Activated CD8-positive, alpha-beta memory T cell treated with anti-CD3 and anti-CD28 coated beads, Interleukin-2, amount 50 U/mL, for 24 hours (primary cell): Measurements from ENCODE around the gene LZTS3.
"Not testable (repeated sequence)": the region's sequence is repeated elsewhere in the genome, so short reads cannot be mapped to it uniquely, and the experiment has no call there.

Experiments used
- DNase-seq: peaks from one replicate; pipeline ENCODE4 v3.0.0-alpha.2; 2020; ENCODE audit errors: extremely low read depth

LZTS3 gene

DNA sequence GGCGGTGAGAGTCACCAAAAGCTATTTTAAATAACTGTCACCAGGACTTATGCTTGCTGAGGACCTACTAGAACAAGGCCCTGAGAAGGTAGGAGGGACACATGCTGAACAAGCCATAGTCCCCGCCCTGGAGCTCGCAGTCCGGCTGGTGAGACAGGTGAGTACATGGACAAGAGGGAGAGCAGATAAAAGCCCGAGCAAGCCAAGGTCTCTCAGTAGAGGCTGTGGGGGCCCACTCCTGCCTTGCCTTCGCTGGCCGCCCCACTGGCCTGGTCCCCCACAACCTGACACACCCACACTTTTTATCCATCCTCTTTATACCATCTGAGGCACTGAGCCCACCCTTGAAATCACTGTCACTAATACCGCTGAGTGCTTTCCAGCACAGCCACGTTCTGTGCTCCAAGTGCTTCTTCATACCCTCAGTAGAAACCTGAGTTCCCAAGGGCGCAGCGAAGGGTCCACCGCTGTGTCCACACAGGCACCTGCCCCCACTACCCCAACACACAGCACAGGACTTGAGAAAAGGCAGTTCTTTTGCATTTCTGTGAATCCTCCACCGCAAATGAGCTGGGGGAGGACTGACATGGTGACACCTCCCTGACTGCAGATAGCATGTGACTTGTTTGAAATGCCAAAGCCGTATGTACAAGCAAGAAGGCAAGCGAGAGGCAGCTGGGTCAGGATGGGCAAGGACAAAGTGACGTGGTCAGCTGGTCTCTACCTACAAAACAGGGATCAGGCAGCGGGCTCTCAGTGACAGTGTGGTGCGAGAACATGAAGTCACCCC lies 19.1 kb upstream of the LZTS3 start:
- DNase-seq = no peak

DNA sequence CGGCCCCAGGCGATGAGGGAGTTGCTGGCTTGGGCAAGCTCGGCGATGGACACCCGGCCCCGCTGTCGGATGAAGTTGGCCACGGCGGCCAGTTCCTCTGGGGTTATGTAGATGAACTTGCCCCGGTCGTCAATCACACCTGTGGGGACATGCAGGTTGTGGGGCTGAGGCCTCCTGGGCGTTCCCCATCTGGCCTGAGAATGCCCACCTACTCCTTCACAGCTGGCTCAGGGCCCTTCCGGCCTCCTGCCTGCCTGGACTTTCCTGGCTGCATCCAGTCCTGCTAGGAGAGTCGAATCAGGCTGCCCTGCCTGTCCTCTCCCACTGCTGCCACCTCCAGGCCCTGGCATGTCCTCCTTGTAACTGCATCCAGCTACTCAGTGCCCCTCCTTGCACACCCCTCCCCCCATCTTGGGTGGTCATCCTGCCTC lies 17.3 kb upstream of the LZTS3 start:
- no peak for DNase-seq

DNA sequence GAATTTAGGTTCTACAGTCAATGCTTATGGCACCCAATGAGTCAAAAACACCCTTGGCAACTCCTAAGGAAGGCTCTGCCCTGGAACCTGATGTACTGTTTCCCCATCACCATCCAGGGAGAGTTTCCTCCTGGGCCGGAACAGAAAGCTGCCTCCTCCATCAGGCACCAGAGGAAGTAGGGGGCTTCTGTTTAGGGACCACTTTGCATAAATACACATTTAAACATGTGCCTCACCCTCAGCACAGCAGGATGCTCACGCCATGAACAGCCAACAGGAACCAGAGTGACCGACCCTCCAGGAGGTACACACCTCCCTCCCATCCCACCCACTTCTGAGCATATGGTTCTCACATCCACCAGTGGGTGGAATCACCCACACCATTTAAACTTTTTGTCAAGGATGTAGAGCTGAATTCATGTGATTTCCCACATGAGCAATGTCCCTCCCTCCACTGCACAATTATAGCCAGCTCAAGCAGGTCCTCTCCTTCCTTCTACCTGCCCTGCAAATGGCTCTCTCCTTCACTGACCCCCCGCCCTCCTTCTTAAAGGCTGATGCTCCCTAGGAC lies 16.3 kb upstream of the LZTS3 start:
- no peak for DNase-seq

DNA sequence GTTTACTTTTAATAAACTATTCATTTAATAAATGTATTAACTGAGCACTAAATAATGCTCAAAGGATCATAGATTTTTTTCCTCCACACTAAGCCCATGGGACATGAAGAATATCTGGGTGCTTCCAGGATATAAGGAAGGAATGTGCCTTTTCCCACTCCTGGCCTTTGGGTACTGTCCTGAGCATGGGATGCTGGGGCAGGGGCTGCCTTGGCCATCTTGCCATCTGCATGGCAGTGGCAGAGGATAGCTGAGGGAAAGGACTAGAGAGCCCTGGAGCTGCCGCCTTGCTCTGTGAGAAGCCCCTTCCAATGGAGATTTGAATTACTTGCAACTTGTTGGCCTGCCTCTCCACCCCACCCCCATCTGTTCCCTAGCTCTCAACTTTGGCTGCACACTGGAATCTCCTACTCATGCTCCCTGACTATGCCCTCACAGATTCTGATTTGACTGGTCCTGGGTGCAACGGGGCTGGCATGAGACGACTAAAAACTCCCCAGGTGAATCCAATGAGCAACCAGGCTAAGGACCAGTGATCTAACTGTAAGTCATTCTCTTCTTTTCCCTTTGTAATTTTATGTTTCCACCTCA lies 15.6 kb upstream of the LZTS3 start:
- DNase-seq = no peak

DNA sequence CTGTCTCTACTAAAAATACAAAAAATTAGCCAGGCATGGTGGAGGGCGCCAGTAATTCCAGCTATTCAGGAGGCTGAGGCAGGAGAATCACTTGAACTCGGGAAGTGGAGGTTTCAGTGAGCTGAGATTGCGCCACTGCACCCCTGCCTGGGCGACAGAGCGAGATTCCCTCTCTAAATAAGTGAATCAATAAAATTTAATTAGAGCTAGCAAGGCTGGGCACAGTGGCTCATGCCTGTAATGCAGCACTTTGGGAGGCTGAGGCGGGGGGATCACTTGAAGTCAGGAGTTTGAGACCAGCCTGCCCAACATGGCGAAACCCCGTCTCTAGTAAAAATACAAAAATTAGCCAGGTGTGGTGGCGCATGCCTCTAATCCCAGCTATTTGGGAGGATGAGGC lies 14.5 kb upstream of the LZTS3 start:
- not testable (repeated sequence) for DNase-seq

DNA sequence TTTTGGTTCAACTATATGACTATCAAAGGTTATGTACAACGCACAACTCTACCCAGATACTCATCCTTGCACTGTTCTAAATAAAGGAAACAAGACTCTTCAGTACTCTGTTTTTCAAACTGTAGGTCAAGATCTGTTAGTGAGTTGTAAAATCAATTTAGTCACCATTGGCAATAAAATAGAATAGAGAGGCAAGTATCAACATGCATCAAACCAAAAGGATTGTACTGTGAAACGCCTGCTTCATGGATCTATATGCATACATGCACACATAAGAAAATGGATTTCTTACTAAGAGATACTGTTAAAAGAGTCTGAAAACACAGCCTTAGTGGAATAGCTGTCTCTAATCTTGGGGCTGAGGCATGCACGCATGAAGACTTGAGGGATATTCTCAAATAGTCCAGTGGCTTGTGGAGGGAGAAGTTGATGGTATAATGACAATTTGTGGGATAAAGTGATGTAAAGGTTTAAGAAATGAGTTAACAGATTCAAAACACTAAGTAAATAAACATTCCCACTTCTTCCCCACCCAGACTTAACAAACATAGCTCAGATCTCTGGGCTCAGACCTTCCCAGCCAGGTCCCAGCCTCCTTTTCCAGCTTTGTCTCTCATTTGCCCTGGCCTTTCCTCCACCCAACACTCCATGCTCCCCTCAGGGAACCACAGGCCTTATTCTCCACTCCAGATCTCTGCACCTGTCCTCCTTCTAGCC lies 10.7 kb upstream of the LZTS3 start:
- DNase-seq = no peak

DNA sequence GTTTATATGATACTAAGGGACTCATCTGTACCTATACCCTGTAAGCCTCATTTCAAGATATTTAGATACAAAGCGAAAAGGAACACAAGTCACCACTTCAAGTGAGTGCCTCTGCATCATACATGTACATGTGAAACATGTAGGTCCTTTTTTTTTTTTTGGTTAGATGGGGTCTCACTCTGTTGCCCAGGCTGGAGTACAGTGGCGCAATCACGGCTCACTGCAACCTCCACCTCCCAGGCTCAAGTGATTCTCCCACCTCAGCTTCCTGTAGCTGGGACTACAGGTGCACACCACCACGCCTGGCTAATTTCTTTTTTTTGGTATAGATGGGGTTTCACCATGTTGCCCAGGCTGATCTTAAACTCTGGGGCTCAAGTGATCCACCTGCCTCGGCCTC lies 9.1 kb upstream of the LZTS3 start:
- DNase-seq = not testable (repeated sequence)

DNA sequence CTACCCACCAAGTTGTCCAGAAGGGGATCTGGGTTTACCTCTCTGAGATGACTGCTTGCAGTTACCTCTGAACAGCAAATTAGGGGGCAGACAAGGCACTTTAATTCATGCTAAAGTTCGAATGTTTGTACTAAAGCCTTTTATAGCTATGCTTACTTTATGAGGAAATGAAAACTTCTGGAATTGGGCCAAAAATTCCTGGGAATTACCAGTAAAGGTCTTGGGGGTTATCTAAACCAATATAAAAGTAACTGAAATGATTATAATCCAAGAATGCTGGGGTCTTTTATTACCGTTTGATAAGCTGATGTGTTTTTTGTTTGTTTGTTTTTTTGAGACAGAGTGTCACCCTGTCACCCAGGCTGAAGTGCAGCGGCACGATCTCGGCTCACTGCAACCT lies 7.9 kb upstream of the LZTS3 start:
- no peak for DNase-seq

DNA sequence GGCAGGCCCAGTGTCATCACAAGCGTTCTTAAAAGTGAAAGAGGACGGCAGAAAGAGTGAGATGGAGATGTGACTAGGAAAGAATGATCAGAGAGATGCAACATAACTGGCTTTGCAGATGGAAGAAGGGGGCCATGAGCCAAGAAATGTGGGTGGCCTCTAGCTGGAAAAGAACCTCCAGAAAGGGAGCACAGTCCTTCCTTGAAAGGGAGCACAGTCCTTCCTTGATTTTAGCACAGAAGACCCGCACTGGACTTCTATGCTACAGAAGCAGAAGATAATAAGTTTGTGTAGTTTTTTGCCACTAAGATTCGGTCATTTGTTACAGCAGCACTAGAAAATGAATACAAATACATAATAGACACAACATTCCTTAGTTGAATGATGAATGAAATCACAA lies 7.0 kb upstream of the LZTS3 start:
- DNase-seq = no peak

DNA sequence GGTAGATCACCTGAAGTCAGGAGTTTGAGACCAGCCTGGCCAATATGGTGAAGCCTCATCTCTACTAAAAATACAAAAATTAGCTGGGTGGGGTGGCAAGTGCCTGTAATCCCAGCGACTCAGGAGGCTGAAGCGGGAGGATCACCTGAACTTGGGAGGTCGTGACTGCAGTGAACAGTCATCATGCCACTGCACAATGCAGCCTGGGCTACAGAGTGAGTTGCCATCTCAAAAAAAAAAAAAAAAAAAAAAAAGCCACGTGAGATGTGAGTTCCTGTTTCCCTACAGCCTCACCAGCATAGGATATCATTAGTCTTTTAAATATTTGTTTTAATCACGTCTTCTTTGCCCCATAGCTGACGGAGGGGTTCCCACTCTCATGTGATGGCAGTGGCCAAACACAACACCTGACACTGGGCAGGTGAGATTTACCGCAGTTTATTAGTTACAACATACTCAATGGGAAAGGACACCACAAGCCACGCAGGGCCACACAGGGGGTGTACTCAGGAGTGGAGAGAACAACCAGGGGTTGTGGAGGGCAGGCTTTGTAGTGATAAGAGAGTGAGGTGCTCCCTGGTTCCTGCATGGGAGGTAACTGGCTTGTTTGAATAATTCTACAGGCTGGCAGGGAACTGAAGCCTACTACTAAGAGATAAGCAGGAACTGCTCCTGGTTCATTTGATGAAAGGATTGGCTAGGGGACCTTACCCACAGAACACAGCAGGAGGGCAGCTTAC lies 4.6 kb upstream of the LZTS3 start:
- DNase-seq = no peak

DNA sequence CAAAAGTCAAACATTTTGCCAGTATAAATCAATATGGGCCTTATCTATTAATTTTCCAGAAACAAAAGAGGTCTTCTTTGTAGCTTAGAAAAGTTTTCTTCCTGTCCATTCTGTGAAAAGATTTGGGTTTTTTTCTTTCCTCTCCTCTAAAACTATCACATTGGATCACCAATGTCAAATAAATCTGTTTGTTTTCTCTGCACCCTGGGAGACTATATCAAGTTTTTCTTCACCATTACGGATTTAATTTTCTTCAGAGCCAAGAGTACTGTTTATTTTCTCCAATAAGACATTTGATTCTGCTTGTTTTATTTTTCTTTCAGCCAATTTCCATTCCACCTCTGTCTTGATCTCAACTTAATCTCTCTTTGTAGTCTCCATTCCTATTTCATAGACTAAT lies 1.9 kb upstream of the LZTS3 start:
- DNase-seq = no peak

DNA sequence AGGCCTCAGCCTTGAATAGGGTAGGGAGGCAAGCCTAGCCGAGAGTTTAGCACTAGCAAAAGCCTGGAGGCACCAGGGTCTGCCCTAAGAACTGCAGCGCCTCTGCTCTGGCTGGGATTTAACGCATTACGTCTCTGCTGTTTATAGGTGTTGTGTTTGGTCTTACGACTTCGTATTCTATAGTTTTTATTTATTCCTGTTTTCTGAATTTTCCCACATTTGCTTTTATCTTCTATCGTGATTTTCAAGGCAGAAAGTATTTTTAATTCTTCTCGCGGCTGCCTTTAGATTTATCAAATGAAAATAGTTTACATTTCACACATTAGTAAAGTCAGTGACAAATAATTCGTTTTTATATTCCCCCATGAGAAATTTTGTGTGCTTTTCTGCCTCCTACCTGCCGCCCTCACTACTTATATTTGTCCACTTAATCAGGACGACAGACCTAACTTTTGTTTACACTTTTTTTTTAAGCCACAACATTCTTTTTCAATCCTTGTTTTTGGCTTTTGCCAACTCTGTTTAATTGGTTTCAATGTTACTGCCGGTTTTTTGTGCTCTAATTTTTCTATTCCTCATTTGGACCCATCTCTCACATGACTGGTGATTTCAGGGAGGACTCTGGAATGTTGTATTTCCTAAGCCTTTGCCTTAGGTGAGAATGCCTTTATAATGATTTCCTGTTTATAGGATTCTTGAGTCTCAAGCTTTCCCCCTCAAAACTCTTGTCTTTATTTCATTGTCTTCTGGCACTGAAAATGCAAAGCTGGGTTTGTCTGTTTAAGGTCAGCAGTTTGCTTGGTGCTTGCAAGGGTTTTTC lies 1.3 kb upstream of the LZTS3 start:
- no peak for DNase-seq

DNA sequence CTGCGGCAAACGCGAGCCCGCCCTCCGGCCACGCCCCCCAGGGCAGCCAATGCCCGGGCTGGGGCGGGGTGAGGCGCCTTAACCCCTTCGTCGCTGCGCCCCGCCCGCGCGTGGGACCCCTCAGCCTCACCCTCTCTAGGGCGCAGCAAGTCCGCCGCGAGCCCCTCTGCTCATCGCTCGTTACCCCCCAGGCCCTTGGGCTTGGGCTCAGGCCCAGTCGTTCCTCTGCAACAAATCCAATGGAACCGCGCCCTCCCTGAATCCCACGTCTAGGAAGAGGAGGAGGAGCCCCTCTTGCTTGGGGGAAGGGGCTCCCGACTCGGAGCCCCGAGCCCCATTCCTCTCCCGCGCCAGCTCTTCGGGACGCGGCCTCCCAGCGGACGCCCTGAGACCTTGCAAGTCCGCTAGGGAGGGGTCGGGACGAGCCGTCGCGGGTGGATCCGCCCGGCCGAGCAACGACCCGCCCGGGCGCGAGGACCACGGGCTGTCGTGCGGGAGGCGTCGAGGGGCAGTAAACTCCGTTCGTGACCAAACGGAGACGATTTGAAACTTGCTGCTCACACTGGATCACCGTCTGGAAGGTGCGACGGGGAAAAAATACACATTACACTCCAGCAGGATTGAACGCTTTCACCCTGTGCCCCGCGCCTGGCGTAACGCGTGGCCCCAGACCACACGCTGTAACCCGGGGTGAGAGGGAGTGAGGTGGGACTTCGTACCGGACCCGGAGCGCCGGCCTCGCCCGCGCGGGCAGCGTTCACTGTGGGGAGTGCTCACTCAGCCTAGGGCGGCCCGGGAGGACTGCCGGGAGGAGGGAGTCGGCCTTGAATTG lies 477 bp upstream of the LZTS3 start:
- peak; percentile 68 for DNase-seq

DNA sequence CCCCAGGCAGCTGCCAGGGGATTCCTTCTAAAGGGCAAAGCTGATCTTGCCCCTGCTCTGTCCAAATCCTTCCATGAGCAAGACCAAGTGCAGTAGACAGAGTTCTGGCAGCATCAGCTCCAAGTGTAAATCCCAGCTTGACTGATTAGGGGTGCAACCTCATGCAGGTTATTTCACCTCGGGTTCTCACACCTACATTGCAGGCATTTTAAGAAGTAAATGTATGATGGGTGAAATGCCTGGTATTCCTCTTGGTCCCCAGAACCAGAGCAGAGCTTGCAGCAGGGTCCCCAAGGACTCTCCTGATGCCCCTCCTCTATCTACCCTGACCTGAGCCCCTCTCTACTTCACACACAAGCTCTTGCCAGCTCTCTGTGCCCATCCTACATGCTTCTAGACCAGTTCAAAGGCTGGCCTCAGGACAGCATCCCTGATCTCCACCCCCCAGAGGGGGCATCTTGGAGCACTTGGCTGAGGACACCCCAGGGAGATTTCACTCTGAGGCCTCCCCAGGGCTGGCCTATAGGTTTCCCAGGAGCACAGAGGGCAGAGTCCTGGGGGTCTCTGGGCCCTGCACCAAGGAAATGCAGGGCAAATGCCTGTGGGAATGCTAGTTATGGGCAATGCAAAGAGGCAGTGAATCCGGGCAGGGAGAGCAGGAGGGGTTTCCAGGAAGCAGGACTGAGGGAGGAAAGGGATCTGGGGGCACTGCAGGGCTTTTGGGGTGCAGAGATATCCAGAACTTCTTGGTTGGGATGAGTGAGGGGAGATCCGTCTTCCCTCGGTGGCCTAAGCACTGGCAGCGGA lies 1.0 kb downstream of the LZTS3 start:
- no peak for DNase-seq

DNA sequence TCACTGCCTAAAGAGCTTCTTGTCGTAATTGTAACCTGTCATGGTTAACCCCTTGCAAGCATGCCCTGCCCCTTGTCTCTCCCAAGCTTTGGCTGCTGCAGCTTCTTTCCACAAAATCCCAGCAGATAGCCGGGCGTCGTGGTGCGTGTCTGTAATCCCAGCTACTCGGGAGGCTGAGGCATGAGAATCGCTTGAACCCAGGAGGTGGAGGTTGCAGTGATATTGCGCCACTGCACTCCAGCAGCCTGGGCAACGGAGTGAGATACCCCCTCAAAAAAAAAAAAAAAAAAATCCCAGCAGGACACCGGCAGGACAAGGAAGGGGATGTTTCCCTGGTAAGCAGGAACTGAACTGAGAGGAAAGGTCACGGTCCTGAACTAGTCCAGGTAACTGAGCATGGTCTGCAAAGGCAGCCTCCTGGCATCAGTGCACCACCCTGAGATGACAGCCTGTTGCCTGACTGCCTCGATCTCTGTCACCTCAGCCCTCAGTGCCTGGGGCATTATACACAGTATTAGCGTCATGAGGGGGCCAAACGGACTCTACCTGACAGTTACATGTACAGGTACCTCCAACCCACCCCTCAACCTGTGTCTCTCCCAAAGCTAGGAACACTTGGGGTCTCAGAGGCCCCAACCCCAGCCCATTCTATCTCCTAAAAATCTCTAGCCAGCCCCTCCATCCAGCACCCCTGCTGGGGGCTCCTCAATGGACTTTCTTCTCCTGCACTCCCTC lies 1.8 kb downstream of the LZTS3 start:
- no peak for DNase-seq

DNA sequence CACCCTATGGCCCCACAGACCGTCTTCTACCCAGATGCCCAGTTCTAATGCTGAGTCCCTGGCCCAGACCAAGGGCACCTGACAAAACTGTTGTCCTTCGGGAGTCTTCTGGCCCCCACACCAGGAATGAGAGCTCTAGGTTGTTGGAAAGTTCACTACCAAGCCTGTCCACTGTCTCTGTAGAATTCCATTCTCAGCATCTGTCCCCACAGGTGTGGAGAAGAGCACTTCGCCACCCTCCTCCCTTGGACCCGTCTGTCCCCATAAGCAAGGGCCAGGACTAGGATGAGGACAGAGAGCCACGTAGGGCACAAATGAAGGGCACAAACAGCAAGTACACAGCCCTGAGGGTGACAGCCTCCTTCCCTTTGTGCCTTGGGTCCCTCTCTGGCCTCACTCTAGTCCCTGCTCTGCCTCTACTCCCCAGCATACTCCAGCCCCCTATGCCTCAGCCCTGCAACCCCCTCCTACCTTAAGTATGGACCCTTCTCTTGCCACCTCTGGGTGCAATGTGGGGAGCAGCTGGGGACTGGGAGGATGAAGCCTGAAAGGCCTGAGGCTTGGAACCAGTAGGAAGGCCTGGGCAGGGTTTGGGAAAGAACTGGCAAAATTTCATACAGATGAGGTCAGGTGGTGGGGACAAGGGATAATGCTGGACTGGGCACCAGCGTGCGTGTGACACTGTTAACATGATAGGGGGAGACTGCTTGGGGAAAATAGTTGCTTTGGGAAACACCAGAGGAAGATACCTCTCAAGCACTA lies 4.3 kb downstream of the LZTS3 start:
- no peak for DNase-seq

DNA sequence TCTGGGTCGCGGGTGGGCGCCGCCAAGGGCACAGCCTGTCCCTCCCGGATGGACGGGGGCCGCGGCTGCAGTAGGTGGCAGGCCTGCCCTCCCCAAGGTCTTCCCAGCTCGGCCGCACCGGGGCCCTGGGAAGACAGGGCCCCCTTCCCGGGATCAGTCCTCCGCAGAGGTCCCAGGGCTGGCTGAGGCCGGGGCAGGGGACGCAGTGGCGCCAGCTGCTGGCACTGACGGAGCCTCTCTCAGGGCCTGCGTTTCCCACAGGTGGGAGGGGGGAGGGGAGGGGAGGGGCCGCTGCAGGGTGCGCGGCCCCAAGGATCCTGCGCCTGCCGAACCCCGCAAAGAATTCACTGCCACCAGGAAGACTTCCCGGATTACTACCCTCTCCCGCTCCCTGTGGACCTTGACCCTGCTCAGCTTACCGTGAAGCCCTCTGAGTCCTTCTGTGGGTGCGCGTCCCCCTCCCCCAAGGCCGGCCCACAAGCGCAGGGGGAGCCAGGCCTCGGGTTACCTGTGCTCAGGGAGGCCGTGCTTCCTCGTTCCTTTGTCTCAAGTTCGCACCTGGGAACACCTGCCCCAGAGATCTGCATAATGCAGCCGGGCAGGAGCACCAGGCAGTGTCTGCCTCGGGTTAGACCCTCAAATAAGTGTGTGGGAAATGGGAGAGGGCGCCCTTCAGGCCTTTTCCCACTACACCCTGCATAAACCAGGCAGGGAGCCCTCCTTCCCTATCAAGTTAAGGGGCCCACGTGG lies 5.1 kb downstream of the LZTS3 start:
- no peak for DNase-seq
